Measurements from ENCODE around the gene FARSB. TPM values are rescaled to one million over a fixed set of nuclear protein-coding genes. Genes with fewer than 3 reads are reported as not detected.
A peak's percentile ranks its signal among the peaks of the same experiment; 100 is the strongest.
"Not testable (repeated sequence)": the region's sequence is repeated elsewhere in the genome, so short reads cannot be mapped to it uniquely, and the experiment has no call there.

Gene FARSB
- total and polyA plus RNA-seq, 3 experiments from 2014 or later: 23.8 to 58.5 (median 57.0) TPM

DNA sequence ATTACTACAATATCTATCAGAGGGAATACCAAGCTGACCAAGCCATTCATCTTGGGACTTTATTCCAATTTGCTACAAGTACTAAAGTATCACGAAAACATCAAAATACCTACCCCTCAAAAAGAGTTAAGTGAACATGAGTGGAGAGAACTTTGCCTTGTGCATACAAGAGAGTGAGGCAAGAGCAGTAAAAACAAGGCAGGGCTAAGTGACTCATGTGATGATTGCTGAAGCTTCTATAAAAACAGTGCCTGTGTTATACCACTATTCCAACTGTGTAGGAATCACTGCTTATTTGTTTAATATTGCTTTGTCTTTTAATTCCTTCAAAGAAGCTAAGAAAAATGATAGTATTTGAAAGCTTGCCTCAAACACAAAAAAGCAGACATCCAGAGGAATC is 61.2 kb downstream of the FARSB start:
- Mint-ChIP-seq H3K36me3 (peaks cover 24 to 80% (median 25%) of the 10 kb centered on the region in 3 donors), H3K27me3 (no peaks in the 10 kb centered on the region), H3K9me3 (peaks cover 0 to 1% (median 0%) of the 10 kb centered on the region in 5 donors), H3K4me1 (peaks cover 0 to 3% (median 0%) of the 10 kb centered on the region in 3 donors), H3K27ac (peak overlapping the region in 1 of 8 donors; percentile 3), H3K4me3 (peak overlapping the region in 1 of 7 donors; percentile 1)
- H3K9me3 ChIP-seq (ENCODE audit: low read length): no peaks in the 10 kb centered on the region
- no peaks in the 10 kb centered on the region for H3K27me3 ChIP-seq (ENCODE audit: insufficient read depth, low read length, poor library complexity, severe bottlenecking)
- DNase-seq: no peak
- ChIA-PET POLR2A (no interaction called here), CTCF (interaction anchor here (0.6 to 1.8 kb wide), 2 partner anchors 12 to 128 kb away, joined by 3 to 4 read pairs; no protein-coding TSS in a partner anchor)
- no peak overlapping the region for H3K27ac ChIP-seq (ENCODE audit: low read depth, low read length)
- H3K4me3 ChIP-seq (ENCODE audit: low read length): no peak overlapping the region
- H3K4me1 ChIP-seq (ENCODE audit: insufficient read depth, low read length): no peaks in the 10 kb centered on the region
- H3K36me3 ChIP-seq (ENCODE audit: insufficient read depth, low read length): peaks cover 26% of the 10 kb centered on the region

DNA sequence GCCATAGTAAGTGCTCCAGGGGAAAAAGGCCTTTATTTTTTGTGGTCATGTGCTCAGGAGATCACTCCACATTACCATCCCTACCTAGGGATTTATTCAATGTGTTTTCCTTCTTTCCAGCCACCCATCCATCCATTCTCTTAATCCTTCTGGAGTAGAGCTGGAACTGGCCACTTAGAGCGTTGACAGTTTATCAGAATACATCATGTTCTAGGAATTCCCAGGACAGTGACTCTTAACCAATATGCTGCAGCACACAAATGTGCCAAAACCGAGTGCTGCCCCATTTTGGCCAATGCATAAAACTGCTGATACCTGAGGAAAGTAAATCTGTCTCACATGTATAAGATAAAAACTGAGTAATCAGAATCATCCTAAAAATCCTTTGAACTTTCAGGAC is 63.7 kb downstream of the FARSB start:
- CTCF ChIA-PET: no interaction called here
- H3K36me3 ChIP-seq (ENCODE audit: insufficient read depth, low read length): peaks cover 21% of the 10 kb centered on the region
- H3K4me3 ChIP-seq (ENCODE audit: low read length): no peak overlapping the region
- H3K27ac ChIP-seq (ENCODE audit: low read depth, low read length): no peak overlapping the region
- peak overlapping the region in 2 of 8 donors; percentile 5 to 9 for H3K27ac Mint-ChIP-seq
- no peaks in the 10 kb centered on the region for H3K27me3 ChIP-seq (ENCODE audit: insufficient read depth, low read length, poor library complexity, severe bottlenecking)
- H3K4me3 Mint-ChIP-seq: no peak overlapping the region
- no peaks in the 10 kb centered on the region for H3K4me1 ChIP-seq (ENCODE audit: insufficient read depth, low read length)
- POLR2A ChIA-PET: no interaction called here
- peaks cover 22 to 68% (median 24%) of the 10 kb centered on the region in 3 donors for H3K36me3 Mint-ChIP-seq
- no peaks in the 10 kb centered on the region for H3K27me3 Mint-ChIP-seq
- DNase-seq: no peak
- peaks cover 0 to 1% (median 0%) of the 10 kb centered on the region in 5 donors for H3K9me3 Mint-ChIP-seq
- H3K9me3 ChIP-seq (ENCODE audit: low read length): no peaks in the 10 kb centered on the region
- peaks cover 3 to 8% (median 5%) of the 10 kb centered on the region in 3 donors for H3K4me1 Mint-ChIP-seq

GRCh38 chr2:222591661-222592060 is 64.2 kb downstream of the FARSB start:
- Mint-ChIP-seq H3K36me3 (peaks cover 22 to 67% (median 27%) of the 10 kb centered on the region in 3 donors), H3K27ac (peak overlapping the region in 1 of 8 donors; percentile 41), H3K9me3 (peaks cover 0 to 1% (median 0%) of the 10 kb centered on the region in 5 donors), H3K4me3 (no peak overlapping the region), H3K4me1 (peaks cover 6 to 13% (median 9%) of the 10 kb centered on the region in 3 donors), H3K27me3 (no peaks in the 10 kb centered on the region)
- DNase-seq: no peak
- Histone ChIP-seq H3K27ac (ENCODE audit: low read depth, low read length) (no peak overlapping the region), H3K4me3 (ENCODE audit: low read length) (no peak overlapping the region), H3K9me3 (ENCODE audit: low read length) (no peaks in the 10 kb centered on the region), H3K27me3 (ENCODE audit: insufficient read depth, low read length, poor library complexity, severe bottlenecking) (no peaks in the 10 kb centered on the region), H3K36me3 (ENCODE audit: insufficient read depth, low read length) (peaks cover 17% of the 10 kb centered on the region), H3K4me1 (ENCODE audit: insufficient read depth, low read length) (no peaks in the 10 kb centered on the region)
- POLR2A ChIA-PET: no interaction called here
- CTCF ChIA-PET: no interaction called here

GRCh38 chr2:222584589-222584988 is 71.3 kb downstream of the FARSB start:
- H3K4me3 Mint-ChIP-seq; H3K4me3 ChIP-seq (ENCODE audit: low read length); H3K4me1 ChIP-seq (ENCODE audit: insufficient read depth, low read length); H3K27ac Mint-ChIP-seq; H3K27me3 Mint-ChIP-seq; POLR2A ChIA-PET; DNase-seq; CTCF ChIA-PET; H3K27me3 ChIP-seq (ENCODE audit: insufficient read depth, low read length, poor library complexity, severe bottlenecking); H3K9me3 Mint-ChIP-seq; H3K36me3 ChIP-seq (ENCODE audit: insufficient read depth, low read length); H3K27ac ChIP-seq (ENCODE audit: low read depth, low read length); H3K9me3 ChIP-seq (ENCODE audit: low read length): not testable (repeated sequence)
- peaks cover 25 to 60% (median 27%) of the 10 kb centered on the region in 3 donors for H3K36me3 Mint-ChIP-seq
- H3K4me1 Mint-ChIP-seq: peaks cover 14 to 21% (median 17%) of the 10 kb centered on the region in 3 donors

DNA sequence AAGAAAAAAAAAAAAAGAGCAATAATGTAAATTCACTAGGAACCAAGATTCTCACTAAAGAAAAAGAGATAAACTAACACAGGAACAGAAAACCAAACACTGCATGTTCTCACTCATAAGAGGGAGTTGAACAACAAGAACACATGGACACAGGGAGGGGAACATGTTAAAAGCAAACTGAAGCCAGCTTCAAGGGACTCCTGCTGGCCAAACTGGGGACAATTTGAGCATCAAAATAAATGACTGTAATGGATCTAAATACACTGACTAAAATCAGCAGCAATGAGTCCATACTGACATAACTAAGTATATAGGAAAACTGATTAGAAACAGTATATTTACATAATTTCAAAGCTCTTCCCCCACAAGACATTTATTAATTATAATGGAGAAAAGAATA is 73.0 kb downstream of the FARSB start:
- DNase-seq: no peak
- Mint-ChIP-seq H3K9me3 (no peaks in the 10 kb centered on the region), H3K4me3 (no peak overlapping the region), H3K4me1 (peaks cover 11 to 17% (median 17%) of the 10 kb centered on the region in 3 donors), H3K36me3 (peaks cover 27 to 64% (median 27%) of the 10 kb centered on the region in 3 donors), H3K27ac (peak overlapping the region in 2 of 8 donors; percentile 29 to 64), H3K27me3 (no peaks in the 10 kb centered on the region)
- Histone ChIP-seq H3K36me3 (ENCODE audit: insufficient read depth, low read length) (no peaks in the 10 kb centered on the region), H3K4me3 (ENCODE audit: low read length) (no peak overlapping the region), H3K27ac (ENCODE audit: low read depth, low read length) (no peak overlapping the region), H3K27me3 (ENCODE audit: insufficient read depth, low read length, poor library complexity, severe bottlenecking) (no peaks in the 10 kb centered on the region), H3K4me1 (ENCODE audit: insufficient read depth, low read length) (no peaks in the 10 kb centered on the region), H3K9me3 (ENCODE audit: low read length) (no peaks in the 10 kb centered on the region)
- CTCF ChIA-PET: no interaction called here
- POLR2A ChIA-PET: no interaction called here

DNA sequence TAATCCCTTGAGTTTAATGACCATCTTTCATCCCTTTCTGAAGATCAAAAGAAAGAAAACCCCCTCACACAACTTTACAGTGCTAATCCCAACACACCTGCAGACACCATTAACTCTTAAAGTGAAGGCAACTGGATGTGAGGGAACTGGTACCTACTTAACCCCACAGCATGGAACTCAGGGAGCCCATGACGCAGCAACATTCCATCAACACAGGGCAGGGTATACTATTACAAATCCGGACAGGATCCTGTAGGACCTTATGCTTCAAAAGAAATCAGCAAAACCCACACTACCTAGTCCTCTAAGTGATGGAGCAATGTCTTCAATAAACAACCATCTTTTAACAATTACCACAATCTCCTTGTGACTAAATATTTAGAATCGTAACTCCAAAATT is 78.6 kb downstream of the FARSB start:
- ChIA-PET POLR2A (no interaction called here), CTCF (no interaction called here)
- Histone ChIP-seq H3K4me3 (ENCODE audit: low read length) (no peak overlapping the region), H3K9me3 (ENCODE audit: low read length) (no peaks in the 10 kb centered on the region), H3K27ac (ENCODE audit: low read depth, low read length) (no peak overlapping the region), H3K4me1 (ENCODE audit: insufficient read depth, low read length) (no peaks in the 10 kb centered on the region), H3K27me3 (ENCODE audit: insufficient read depth, low read length, poor library complexity, severe bottlenecking) (no peaks in the 10 kb centered on the region), H3K36me3 (ENCODE audit: insufficient read depth, low read length) (no peaks in the 10 kb centered on the region)
- no peaks in the 10 kb centered on the region for H3K27me3 Mint-ChIP-seq
- H3K36me3 Mint-ChIP-seq: peaks cover 0 to 59% (median 21%) of the 10 kb centered on the region in 3 donors
- H3K4me1 Mint-ChIP-seq: peaks cover 4 to 9% (median 5%) of the 10 kb centered on the region in 3 donors
- H3K4me3 Mint-ChIP-seq: no peak overlapping the region
- H3K9me3 Mint-ChIP-seq: no peaks in the 10 kb centered on the region
- peak overlapping the region in 1 of 8 donors; percentile 35 for H3K27ac Mint-ChIP-seq
- no peak for DNase-seq

DNA sequence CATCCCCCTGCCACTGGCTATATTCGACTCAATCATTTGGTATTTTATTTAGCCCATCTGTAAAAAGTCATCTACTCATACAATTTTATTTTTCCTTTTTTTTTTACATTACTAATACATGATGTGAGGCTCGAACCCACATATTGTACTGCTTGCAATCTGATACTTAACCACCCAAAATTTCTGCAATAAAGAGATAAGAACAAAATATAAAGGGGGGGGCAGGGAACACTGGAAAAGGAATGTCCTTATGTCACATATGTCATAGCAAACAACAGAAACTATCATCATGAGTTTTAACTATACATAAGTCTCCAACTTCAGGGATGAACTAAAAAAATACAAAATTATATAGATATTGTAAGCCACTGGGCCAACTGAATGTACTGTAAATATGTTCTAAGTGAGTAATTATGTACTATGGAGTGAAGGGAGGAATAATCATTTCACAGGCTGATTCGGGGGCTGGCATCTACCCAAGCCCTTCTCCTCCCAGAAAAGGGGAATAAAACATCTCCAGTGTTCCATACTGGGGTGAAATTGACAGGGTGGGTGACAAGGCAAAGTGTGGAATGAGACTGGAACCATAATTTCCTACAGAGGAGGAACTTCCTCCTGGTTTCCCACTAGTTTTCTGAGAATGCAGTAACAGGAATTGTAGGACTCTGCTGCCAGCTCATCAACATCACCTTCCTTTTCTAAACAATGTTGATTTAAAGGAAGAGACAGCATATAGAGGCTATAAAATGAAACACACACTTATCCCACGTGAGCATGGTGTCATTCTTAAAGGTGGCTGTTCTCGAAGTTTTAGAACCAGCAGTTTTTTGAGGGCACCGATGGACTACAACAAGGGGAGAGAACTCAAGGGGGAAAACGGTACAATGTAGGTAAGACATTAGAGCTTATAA is 79.5 kb downstream of the FARSB start:
- CTCF ChIA-PET: no interaction called here
- Histone ChIP-seq H3K9me3 (ENCODE audit: low read length) (no peaks in the 10 kb centered on the region), H3K36me3 (ENCODE audit: insufficient read depth, low read length) (no peaks in the 10 kb centered on the region), H3K27ac (ENCODE audit: low read depth, low read length) (no peak overlapping the region), H3K27me3 (ENCODE audit: insufficient read depth, low read length, poor library complexity, severe bottlenecking) (no peaks in the 10 kb centered on the region), H3K4me3 (ENCODE audit: low read length) (no peak overlapping the region), H3K4me1 (ENCODE audit: insufficient read depth, low read length) (no peaks in the 10 kb centered on the region)
- peaks cover 0 to 5% (median under 1%) of the 10 kb centered on the region in 3 donors for H3K4me1 Mint-ChIP-seq
- no peaks in the 10 kb centered on the region for H3K27me3 Mint-ChIP-seq
- peak overlapping the region in 2 of 8 donors; percentile 1 to 61 for H3K27ac Mint-ChIP-seq
- no peaks in the 10 kb centered on the region for H3K9me3 Mint-ChIP-seq
- no peak overlapping the region for H3K4me3 Mint-ChIP-seq
- POLR2A ChIA-PET: interaction anchor here (0.7 kb wide), 1 partner anchor 38 kb away, joined by 3 read pairs; no protein-coding TSS in a partner anchor
- DNase-seq: no peak
- peaks cover 0 to 63% (median 24%) of the 10 kb centered on the region in 3 donors for H3K36me3 Mint-ChIP-seq

GRCh38 chr2:222575618-222576017 is 80.3 kb downstream of the FARSB start:
- CTCF ChIA-PET: no interaction called here

More at GRCh38 chr2:222575618-222576017, 80.3 kb downstream of the FARSB start:
- no peaks in the 10 kb centered on the region for H3K9me3 Mint-ChIP-seq
- Histone ChIP-seq H3K36me3 (ENCODE audit: insufficient read depth, low read length) (no peaks in the 10 kb centered on the region), H3K4me1 (ENCODE audit: insufficient read depth, low read length) (no peaks in the 10 kb centered on the region), H3K27ac (ENCODE audit: low read depth, low read length) (no peak overlapping the region), H3K27me3 (ENCODE audit: insufficient read depth, low read length, poor library complexity, severe bottlenecking) (no peaks in the 10 kb centered on the region), H3K9me3 (ENCODE audit: low read length) (no peaks in the 10 kb centered on the region), H3K4me3 (ENCODE audit: low read length) (no peak overlapping the region)
- H3K27ac Mint-ChIP-seq: peak overlapping the region in 1 of 8 donors; percentile 39
- H3K4me1 Mint-ChIP-seq: peaks cover 0 to 5% (median 0%) of the 10 kb centered on the region in 3 donors
- POLR2A ChIA-PET: interaction anchor here (0.7 kb wide), 1 partner anchor 39 kb away, joined by 3 read pairs; no protein-coding TSS in a partner anchor
- no peaks in the 10 kb centered on the region for H3K27me3 Mint-ChIP-seq
- no peak for DNase-seq
- peaks cover 0 to 68% (median 30%) of the 10 kb centered on the region in 3 donors for H3K36me3 Mint-ChIP-seq
- no peak overlapping the region for H3K4me3 Mint-ChIP-seq

Measured in CD8-positive, alpha-beta memory T cell (primary cell).